HuH-7 (cell line): Measurements from ENCODE around the gene NUTM2B.
"Not testable (repeated sequence)": the region's sequence is repeated elsewhere in the genome, so short reads cannot be mapped to it uniquely, and the experiment has no call there.

Experiments used
- DNase-seq: peaks from one replicate; pipeline ENCODE4 v3.0.0; 2011; ENCODE audit warnings: low spot score

The NUTM2B gene

GRCh38 chr10:79726620-79727019 is 23.6 kb downstream of the NUTM2B start:
- DNase-seq: not testable (repeated sequence)

GRCh38 chr10:79744844-79745243 is 41.8 kb downstream of the NUTM2B start:
- DNase-seq: not testable (repeated sequence)

GRCh38 chr10:79748510-79748909 is 45.5 kb downstream of the NUTM2B start:
- not testable (repeated sequence) for DNase-seq

- DNase-seq: not testable (repeated sequence)
Measured at GRCh38 chr10:79753601-79754000, 50.6 kb downstream of the NUTM2B start.

GRCh38 chr10:79758297-79758993 is 55.4 kb downstream of the NUTM2B start:
- peak; percentile 5 for DNase-seq
